Fibroblast of pulmonary artery (primary cell): ENCODE data around the gene CROCC.
"Not testable (repeated sequence)": the region's sequence is repeated elsewhere in the genome, so short reads cannot be mapped to it uniquely, and the experiment has no call there.

Experiments used
- DNase-seq: peaks from one replicate; pipeline ENCODE4 v3.0.0-alpha.2; 2010; ENCODE audit warnings: low read depth
- H3K4me3 ChIP-seq: replicated peaks from 2 replicates; pipeline ENCODE4 v1.5.1; 2011; ENCODE audit warnings: low read depth, mild to moderate bottlenecking, control low read depth, low read length, moderate library complexity
- CTCF ChIP-seq: IDR thresholded peaks from 2 replicates; pipeline ENCODE4 v1.5.1; 2011; ENCODE audit warnings: mild to moderate bottlenecking, control low read depth, low read length, inconsistent platforms; ENCODE audit errors: missing control alignments

Gene CROCC

GRCh38 chr1:16924216-16924918 lies 2.6 kb downstream of the CROCC start:
- TF ChIP-seq CTCF, result no peak
- no peak for DNase-seq
- no peak overlapping the region for H3K4me3 ChIP-seq

DNA sequence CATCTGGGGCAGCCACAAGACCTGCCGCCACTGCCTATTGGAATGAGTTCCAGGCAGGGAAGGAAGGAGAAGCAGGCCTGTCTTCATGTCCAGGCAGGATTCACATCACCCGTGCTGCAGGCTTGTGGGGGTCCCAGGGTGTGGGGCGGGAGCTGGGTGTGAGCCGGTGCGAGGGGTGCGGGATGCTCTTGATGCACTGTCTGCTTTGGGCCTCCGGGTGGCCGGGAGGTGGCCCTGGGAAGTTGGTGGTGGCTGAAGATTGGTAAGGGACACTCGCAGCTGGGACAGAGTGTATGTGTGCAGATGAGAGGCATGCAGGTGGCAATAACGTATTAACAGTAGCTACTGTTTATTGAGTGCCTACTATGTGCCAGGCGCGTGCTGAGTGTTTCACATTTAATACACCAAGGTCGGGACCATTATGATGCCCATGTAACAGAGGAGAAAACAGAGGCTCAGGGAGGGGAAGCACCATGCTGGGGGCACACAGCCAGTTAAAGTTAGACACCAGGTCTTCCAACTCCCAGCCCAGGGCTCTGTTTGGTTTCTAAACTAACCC lies 3.3 kb downstream of the CROCC start:
- no peak for TF ChIP-seq CTCF
- no peak for DNase-seq
- no peak overlapping the region for H3K4me3 ChIP-seq

DNA sequence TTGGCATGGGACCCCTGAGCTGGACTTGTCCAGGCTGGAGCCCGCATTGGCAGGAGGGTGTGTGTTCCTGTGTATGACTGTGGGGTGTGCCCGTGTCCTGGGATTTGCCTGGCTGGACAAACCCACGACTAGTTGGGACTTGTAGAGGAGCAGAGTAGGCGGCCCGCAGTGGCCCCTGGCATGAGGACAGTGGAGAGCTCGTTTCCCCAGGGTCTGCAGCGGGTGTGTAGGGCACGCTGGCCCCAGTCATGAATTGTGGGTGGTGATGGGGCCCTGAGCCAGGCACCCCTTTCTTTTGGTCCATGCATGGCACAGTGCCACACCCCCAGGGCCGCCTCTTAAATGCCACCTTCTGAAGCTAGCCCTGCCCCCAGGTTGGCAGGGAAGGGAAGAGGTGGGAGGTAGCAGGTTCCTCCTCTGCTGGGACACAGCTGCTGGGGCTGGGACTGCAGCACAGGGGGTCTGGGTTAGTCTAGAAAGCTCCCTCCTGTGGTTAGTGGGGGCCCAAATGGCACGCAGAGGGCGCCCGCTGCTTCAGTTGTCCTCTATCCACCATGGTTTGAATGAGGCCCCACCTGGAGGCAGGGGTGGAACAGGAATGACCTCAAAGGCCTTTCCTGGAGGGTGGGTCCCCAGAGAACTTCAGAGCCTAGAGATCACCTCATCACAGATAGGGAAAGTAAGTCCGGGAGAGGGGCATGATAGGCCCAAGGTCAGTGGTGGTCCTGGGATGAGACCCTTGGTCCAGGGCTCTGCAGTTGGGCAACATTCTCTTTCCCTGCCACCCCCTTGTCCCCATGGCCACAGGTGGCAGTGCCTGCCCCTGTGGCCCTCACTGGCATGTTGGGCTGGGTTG lies 4.1 kb downstream of the CROCC start:
- no peak overlapping the region for H3K4me3 ChIP-seq
- no peak for DNase-seq
- TF ChIP-seq CTCF, result no peak

DNA sequence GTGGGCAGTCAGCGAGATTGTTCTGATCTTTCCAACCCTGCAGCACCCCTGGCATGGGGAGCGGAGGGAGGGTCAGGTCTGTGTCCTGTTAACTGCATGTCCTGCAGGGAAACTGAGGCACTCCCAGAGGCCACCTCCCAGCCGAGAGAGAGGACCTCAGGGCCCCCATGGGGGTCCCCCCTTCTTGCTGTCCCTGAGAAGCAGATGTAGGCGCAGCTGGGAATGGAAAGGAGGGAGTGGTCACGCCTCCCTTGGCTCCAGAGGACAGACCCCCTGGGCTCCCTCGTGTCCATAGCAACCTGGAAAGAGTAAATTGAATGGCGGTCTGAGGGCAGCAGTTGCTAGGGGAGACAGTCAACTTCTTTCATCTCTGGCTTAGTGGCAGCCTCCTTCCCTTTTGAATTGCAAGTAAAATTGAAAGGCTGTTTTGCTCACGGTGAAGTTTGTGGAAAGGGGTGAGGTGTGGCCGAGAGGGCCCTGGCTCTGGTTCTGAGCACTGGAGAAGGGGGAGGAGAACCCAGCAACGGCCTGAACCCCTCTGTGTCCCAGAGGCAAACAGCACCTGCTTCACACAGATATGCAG lies 4.9 kb downstream of the CROCC start:
- DNase-seq, result no peak
- H3K4me3 ChIP-seq, result no peak overlapping the region
- no peak for TF ChIP-seq CTCF

DNA sequence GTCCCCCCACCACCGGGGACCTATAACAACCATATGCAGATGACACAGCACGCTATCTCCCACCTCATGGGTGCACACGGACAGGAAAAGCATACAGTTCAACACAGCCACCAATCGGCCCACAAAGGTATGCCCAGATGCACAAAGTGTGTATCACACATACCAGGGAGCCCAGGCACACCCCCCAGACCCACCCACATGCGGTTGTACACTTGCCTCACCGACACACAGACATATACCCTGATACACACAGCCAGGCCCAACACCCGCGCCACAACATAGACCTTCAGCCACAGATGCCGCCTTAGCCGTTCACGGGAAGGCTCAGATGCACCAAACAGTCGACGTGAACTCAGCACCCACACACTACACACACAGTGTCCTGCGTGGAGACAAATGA lies 5.5 kb downstream of the CROCC start:
- no peak overlapping the region for H3K4me3 ChIP-seq
- no peak for TF ChIP-seq CTCF
- DNase-seq, result no peak

DNA sequence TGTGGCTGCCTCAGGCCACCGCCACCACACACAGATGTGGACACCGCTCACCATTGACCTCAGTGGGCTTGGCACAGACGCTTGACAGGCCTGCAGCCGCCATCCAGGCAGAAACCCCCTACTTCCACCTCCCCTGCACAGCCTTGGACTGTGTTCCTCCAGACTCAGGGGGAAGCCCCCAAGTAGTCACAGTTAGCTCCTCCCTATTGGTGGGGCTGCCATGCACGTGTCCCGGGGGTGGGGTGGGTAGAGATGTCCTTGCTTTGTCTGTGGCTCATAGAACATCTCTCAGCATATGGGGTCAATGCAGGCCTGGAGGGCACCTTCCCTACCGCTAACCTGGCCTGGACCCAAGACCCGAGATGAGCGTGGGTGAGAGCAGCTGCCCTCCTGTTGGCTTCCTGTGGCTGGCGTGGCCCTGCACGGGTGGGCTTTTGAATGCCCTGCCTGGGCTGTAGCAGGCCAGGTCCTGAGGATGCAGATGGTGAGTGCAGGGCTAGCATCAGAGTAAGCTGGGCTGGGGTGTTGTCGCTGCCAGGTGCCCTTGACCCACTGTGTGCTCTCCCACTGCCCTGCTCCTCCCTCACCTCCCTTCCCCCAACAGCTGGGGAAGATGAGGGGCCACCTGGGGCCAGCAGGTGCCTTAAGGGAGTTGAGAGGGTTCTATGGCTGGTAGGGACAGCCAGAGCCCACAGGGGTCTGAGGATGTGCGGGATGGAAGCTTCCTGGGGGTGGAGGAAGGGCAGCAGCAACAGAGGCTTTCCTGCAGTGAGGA lies 6.2 kb downstream of the CROCC start:
- no peak for TF ChIP-seq CTCF
- no peak overlapping the region for H3K4me3 ChIP-seq
- DNase-seq, result no peak

GRCh38 chr1:16929146-16930041 lies 7.7 kb downstream of the CROCC start:
- not testable (repeated sequence) for H3K4me3 ChIP-seq, DNase-seq

DNA sequence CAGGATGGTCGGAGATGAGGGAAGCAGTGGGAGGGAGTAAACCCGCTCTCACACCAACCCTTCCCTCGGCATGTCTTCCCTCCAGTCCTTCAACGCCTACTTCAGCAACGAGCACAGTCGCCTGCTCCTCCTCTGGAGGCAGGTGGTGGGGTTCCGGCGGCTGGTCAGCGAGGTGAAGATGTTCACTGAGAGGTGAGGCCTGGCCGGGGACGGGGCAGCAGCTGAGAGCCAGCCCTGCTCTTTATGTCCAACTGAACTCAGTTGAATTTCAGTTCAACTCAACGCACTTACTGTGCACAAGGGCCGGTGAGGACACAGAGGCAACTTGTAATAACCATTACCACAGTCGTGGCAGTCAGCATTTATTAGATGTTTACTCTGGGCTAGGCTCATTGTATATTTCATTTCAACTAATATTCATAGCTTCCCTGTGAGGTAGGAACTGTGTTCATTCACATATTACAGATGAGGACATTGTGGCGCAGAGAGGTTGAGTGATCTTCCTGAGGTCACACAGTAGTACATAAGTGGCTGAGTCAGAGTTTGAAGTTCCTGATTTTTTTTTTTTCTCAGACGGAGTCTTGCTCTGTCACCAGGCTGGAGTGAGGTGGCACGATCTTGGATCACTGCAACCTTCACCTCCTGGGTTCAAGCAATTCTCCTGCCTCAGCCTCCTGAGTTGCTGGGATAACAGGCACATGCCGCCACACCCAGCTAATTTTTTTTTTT lies 9.6 kb downstream of the CROCC start:
- DNase-seq, H3K4me3 ChIP-seq: not testable (repeated sequence)
